ENCODE measurements around the gene EFCAB6.

EFCAB6 gene

DNA sequence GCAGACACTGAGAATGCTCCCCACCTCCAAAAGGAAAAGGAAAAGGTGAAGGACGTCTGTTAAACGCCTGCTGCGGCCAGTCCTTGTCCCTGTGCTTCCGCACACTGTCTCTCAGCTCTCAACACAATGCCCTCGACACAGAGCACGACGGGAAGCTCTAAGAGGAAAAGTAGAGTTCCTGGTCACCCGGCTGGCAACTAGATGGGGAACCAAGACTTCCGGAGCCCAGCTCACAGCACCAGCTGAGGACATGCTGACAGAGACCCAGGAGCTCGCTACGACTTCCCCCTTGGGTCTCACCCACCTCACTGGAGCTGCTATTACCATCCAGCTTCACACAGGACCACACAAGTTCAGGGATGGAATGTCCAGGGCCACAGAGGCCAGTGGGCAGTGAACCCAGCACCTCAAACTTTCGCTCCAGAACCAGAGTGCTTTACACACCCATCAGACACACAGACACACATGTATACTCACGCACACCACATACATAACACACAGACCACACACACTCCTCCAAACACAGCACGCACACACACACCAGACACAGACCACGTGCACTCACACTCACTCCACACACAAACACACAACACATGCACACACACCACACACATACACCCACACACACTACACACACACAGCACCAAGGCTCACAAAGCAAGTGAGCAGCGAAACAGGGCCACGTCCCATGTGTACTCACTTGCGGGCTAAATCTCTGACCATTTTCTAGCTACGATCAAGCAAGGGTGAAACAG is 40.6 kb upstream of the EFCAB6 start:
- TF ChIP-seq, protein P1, sequence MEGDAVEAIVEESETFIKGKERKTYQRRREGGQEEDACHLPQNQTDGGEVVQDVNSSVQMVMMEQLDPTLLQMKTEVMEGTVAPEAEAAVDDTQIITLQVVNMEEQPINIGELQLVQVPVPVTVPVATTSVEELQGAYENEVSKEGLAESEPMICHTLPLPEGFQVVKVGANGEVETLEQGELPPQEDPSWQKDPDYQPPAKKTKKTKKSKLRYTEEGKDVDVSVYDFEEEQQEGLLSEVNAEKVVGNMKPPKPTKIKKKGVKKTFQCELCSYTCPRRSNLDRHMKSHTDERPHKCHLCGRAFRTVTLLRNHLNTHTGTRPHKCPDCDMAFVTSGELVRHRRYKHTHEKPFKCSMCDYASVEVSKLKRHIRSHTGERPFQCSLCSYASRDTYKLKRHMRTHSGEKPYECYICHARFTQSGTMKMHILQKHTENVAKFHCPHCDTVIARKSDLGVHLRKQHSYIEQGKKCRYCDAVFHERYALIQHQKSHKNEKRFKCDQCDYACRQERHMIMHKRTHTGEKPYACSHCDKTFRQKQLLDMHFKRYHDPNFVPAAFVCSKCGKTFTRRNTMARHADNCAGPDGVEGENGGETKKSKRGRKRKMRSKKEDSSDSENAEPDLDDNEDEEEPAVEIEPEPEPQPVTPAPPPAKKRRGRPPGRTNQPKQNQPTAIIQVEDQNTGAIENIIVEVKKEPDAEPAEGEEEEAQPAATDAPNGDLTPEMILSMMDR (IDR thresholded peaks at IDR 0.05; ENCODE audit: low read depth, low read length, missing control alignments): no peak
- no peak for DNase-seq (ENCODE audit: low read depth)

DNA sequence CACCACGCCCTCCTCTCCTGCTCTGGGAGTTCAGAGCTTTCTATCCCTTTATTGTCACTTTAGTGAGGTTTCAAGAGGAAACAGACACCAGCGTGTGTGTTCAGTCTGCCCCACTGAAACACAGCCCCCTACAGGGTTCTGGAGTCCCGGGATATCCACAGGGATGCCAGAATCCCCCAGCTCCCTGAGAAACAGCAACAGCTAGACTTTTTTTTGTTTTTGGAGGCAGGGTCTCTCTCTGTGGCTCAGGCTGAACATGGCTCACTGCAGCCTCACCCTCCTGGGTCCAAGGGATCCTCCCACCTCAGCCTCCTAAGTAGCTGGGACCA is 39.8 kb upstream of the EFCAB6 start:
- in situ Hi-C loops (cut with HindIII; ENCODE audit: low sequenced_read_pairs): no loop called here
- TF ChIP-seq, protein P1 (IDR thresholded peaks at IDR 0.05; ENCODE audit: low read depth, low read length, missing control alignments): no peak
- no peak overlapping the region for H3K4me3 ChIP-seq (ENCODE audit: low read depth, low read length)
- no peak for DNase-seq (ENCODE audit: low read depth)

More for the DNA sequence above, 40.6 kb upstream of the EFCAB6 start:
- in situ Hi-C loops (cut with HindIII; ENCODE audit: low sequenced_read_pairs): no loop called here
- H3K4me3 ChIP-seq (ENCODE audit: low read depth, low read length): no peak overlapping the region

DNA sequence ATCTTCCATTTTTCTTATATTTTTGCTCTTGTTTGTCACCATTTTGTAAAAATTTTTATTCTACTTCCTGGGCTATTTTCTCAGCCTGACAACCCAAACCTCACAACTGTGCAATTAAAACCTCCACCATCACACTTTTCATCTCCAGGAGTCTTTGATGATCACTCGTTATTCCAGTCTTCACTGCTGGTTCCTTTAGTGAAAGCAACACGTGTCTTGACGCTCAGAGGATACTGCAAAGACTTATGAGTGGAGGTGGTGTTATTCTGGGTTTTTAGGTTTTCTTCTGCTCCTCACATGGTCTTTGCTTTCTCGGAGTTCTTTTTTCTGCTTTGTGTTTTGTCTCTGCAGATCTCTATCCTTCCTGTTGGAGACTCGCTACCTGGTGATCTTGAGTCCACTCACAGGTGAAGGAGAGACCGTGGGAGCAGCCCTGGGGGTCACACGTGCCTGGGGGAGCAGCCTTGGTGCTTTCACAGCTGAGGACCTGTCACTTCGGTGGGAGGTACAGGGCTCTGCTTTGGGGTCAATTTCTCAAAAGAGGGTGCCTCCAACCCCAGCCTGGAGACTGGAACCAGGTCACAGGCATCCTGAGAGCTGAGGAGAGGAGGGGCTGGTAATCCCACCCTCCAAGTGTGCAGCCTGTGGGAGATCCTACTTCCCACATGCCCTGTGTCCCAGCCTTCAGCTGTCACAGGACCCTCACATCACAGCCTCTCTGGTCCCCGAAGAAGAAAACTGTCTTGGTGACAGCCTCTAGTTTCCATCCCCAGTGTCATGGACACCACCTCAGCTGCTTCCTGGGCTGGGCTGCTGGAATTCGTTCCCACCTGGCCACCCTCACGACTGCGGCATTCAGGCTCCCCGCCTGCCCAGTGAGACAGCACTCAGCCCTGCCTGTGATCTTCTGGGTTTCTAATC is 39.2 kb upstream of the EFCAB6 start:
- in situ Hi-C loops (cut with HindIII; ENCODE audit: low sequenced_read_pairs): no loop called here
- DNase-seq (ENCODE audit: low read depth): no peak
- TF ChIP-seq, protein P1 (IDR thresholded peaks at IDR 0.05; ENCODE audit: low read depth, low read length, missing control alignments): no peak
- no peak overlapping the region for H3K4me3 ChIP-seq (ENCODE audit: low read depth, low read length)

DNA sequence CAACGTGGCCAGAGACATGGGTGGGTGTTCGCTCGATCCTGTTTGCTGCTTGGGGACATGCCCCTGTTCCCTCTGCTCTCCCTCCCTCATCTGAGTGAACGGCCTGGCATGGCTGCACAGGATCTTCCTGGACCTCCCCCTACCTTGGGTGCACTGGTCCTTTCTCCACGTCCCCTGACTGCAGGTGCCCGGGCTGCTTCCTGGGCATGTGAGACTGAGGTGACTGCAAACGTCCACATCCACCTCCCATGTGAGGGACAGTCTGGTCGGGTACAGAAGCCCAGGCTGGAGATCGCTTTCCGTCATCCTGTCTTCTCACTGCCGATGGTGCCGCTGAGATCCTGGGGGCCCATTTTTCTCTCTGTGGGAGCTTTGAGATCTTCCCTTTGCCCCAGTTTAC is 38.4 kb upstream of the EFCAB6 start:
- H3K4me3 ChIP-seq (ENCODE audit: low read depth, low read length): no peak overlapping the region
- no peak for DNase-seq (ENCODE audit: low read depth)
- in situ Hi-C loops (cut with HindIII; ENCODE audit: low sequenced_read_pairs): no loop called here
- TF ChIP-seq, protein P1 (IDR thresholded peaks at IDR 0.05; ENCODE audit: low read depth, low read length, missing control alignments): no peak

DNA sequence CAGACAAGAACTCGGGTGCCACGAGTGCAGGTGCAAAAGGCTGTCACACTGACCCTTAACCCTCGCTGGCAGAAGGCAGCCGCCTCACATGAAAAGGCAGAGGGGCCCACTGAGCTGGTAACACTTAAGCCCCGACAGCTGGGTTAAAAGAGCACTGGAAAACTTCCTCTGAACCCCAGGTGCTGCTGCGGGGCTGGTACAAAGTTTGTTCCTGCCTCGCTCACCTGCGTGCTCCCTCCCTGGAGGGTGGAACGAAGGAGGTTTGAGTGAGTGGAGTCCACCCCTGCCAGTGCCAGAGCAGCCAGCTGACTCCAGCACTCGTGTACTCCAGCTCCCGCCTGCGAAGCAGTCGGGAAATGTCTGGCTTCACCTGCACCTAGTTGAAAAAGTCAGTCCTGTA is 37.6 kb upstream of the EFCAB6 start:
- H3K4me3 ChIP-seq (ENCODE audit: low read depth, low read length): no peak overlapping the region
- TF ChIP-seq, protein P1 (IDR thresholded peaks at IDR 0.05; ENCODE audit: low read depth, low read length, missing control alignments): no peak
- in situ Hi-C loops (cut with HindIII; ENCODE audit: low sequenced_read_pairs): loop anchor here (5.0 kb wide), 1 partner anchor 38 kb away; no protein-coding TSS in a partner anchor
- no peak for DNase-seq (ENCODE audit: low read depth)

DNA sequence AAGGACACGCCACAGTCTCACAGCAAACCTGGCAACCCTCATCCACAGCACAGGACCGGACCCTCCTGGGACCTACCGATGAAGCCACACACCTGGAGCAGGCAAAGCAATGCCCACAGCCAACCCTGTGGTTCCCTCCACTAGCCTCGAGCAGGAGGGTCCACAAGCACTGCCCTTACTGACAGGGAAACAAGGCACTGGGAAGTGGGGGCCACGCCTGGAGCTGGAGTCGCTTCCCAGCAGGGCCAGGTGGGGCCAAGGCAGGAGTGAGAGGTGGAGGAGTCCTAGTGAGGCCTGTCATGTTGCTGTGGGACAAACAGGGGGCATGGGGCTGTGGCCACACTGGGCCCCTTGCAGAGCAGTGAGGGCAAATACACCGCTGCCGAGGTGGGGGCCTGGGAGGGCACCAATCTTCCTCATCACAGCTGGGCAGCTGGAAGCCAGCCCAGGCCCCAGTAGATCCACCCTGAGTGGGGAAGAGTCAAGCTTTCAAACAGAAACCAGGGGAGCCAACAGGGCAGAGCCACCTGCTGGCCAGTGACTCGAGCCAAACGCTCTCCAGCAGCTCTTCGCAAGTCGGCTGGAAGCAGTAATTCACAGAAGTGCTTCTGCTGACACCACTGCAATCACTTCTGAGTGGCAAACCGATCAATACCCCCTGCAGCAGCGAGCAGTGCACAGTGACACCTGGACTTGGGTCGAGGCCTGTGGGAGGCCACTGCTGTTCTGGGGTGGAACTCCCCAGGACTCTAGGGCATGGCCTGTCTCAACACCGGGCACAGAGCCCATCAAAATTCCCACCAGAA is 36.5 kb upstream of the EFCAB6 start:
- in situ Hi-C loops (cut with HindIII; ENCODE audit: low sequenced_read_pairs): loop anchor here (5.0 kb wide), 1 partner anchor 39 kb away; no protein-coding TSS in a partner anchor
- H3K4me3 ChIP-seq (ENCODE audit: low read depth, low read length): no peak overlapping the region
- DNase-seq (ENCODE audit: low read depth): no peak
- TF ChIP-seq, protein P1 (IDR thresholded peaks at IDR 0.05; ENCODE audit: low read depth, low read length, missing control alignments): peak; percentile 65

All from astrocyte of the cerebellum (primary cell).